HepG2 (cell line): ENCODE results near the gene ADAMTS17.

Experiments
- CTCF ChIP-seq: sonication (generic); formaldehyde crosslinking; IDR thresholded peaks from 2 replicates; pipeline ENCODE4 v1.5.0; 2020; ENCODE audit warnings: mild to moderate bottlenecking, missing genetic modification reagents, moderate library complexity
- KDM1A ChIP-seq: IDR thresholded peaks from 2 replicates; pipeline ENCODE4 v1.6.1; 2016; ENCODE audit warnings: missing compliant biosample characterization
- MAFK ChIP-seq, 2 experiments: IDR thresholded peaks in 1 of 2; conservative IDR thresholded peaks in 1 of 2; 2 replicates each; pipeline ENCODE4 v1.6.1; 2011; ENCODE audit warnings: improper control_type of control experiment in 2 of 2, low read length in 2 of 2
- TAF15 ChIP-seq: fragments of 200-400 bp; formaldehyde crosslinking; IDR thresholded peaks from one replicate; pipeline ENCODE4 v1.6.1; 2018; ENCODE audit warnings: mild to moderate bottlenecking, low read depth, low read length; ENCODE audit not compliant: poor library complexity, severe bottlenecking
- TP53 ChIP-seq: sonication (generic); formaldehyde crosslinking; conservative IDR thresholded peaks from 2 replicates; pipeline ENCODE4 v1.4.0; 2020; ENCODE audit warnings: missing genetic modification reagents
- ZNF142 ChIP-seq: sonication (generic); formaldehyde crosslinking; IDR thresholded peaks from 2 replicates; pipeline ENCODE4 v1.4.0; 2020; ENCODE audit warnings: missing genetic modification reagents
- ZNF761 ChIP-seq: sonication (generic); formaldehyde crosslinking; conservative IDR thresholded peaks from 2 replicates; pipeline ENCODE4 v1.4.0; 2020; ENCODE audit warnings: mild to moderate bottlenecking, missing genetic modification reagents
- ZNF768 ChIP-seq: sonication (generic); formaldehyde crosslinking; IDR thresholded peaks from 2 replicates; pipeline ENCODE4 v1.4.0; 2020; ENCODE audit warnings: missing genetic modification reagents

GRCh38 chr15:100330629-100331215 lies 11.1 kb downstream of the ADAMTS17 start:
- TF ChIP-seq CTCF (CRISPR knock-in tag) (no peak), ZNF142 (CRISPR knock-in tag) (no peak), ZNF768 (CRISPR knock-in tag) (no peak), TAF15 (no peak), MAFK (conservative IDR thresholded peaks at IDR 0.05 in 1 of 2, IDR thresholded peaks at IDR 0.05 in 1 of 2; ENCODE audit: low read length in 2 of 2) (no peak), TP53 (CRISPR knock-in tag) (no peak), KDM1A (CRISPR knock-in tag) (no peak), ZNF761 (CRISPR knock-in tag) (no peak)
